ENCODE results near the gene RNF208. TPM values are rescaled to one million over a fixed set of nuclear protein-coding genes. Genes with fewer than 3 reads are reported as not detected.

RNF208 gene
- total RNA-seq, 4 donors from 2014 or later: 2.8 to 7.5 (median 5.2) TPM

GRCh38 chr9:137176302-137177182 lies 45.5 kb downstream of the RNF208 start:
- peaks cover 15% of the 10 kb centered on the region for H3K27me3 ChIP-seq
- no peak overlapping the region for H3K27ac ChIP-seq
- peaks cover 44% of the 10 kb centered on the region for H3K36me3 ChIP-seq
- peaks cover 33% of the 10 kb centered on the region for H3K4me1 ChIP-seq
- 48% methylated on average over 16 of the region's 17 CpGs for WGBS
- peak in 1 of 2 donors; percentile 53 for TF ChIP-seq CTCF (IDR thresholded peaks at IDR 0.05)
- TF ChIP-seq EP300 (IDR thresholded peaks at IDR 0.05): no peak
- no peak overlapping the region for H3K4me3 ChIP-seq
- DNase-seq (ENCODE audit: low spot score in 2 of 2): no peak
- H3K9me3 ChIP-seq: no peaks in the 10 kb centered on the region

GRCh38 chr9:137175345-137175961 lies 46.6 kb downstream of the RNF208 start:
- Histone ChIP-seq H3K9me3 (no peaks in the 10 kb centered on the region), H3K4me1 (peaks cover 33% of the 10 kb centered on the region), H3K27ac (peak overlapping the region; percentile 58), H3K36me3 (peaks cover 33% of the 10 kb centered on the region), H3K27me3 (peaks cover 26% of the 10 kb centered on the region), H3K4me3 (no peak overlapping the region)
- TF ChIP-seq POLR2AphosphoS5 (IDR thresholded peaks at IDR 0.05) (no peak), EP300 (IDR thresholded peaks at IDR 0.05) (no peak), POLR2A (IDR thresholded peaks at IDR 0.05) (no peak), CTCF (IDR thresholded peaks at IDR 0.05) (no peak)
- 18% methylated on average over 3 of the region's 33 CpGs for WGBS
- no peak for DNase-seq (ENCODE audit: low spot score in 2 of 2)

- no CpG with 5 or more reads among the region's 34 CpGs for WGBS
- no peak overlapping the region for H3K4me3 ChIP-seq
- peaks cover 26% of the 10 kb centered on the region for H3K36me3 ChIP-seq
- H3K27ac ChIP-seq: peak overlapping the region; percentile 66
- H3K9me3 ChIP-seq: no peaks in the 10 kb centered on the region
- DNase-seq (ENCODE audit: low spot score in 2 of 2): no peak
- no peak for TF ChIP-seq POLR2A (IDR thresholded peaks at IDR 0.05)
- no peak for TF ChIP-seq EP300 (IDR thresholded peaks at IDR 0.05)
- TF ChIP-seq POLR2AphosphoS5 (IDR thresholded peaks at IDR 0.05): no peak
- TF ChIP-seq CTCF (IDR thresholded peaks at IDR 0.05): no peak
- H3K27me3 ChIP-seq: peaks cover 33% of the 10 kb centered on the region
- peaks cover 36% of the 10 kb centered on the region for H3K4me1 ChIP-seq
Measured at GRCh38 chr9:137174722-137175293, 47.2 kb downstream of the RNF208 start.

- 74% methylated on average over 26 of the region's 45 CpGs for WGBS
- peaks cover 44% of the 10 kb centered on the region for H3K4me1 ChIP-seq
Measured at GRCh38 chr9:137173796-137174664, 48.0 kb downstream of the RNF208 start.

More at GRCh38 chr9:137173796-137174664, 48.0 kb downstream of the RNF208 start:
- DNase-seq (ENCODE audit: low spot score in 2 of 2): no peak
- peak overlapping the region; percentile 66 for H3K27ac ChIP-seq
- H3K27me3 ChIP-seq: peaks cover 40% of the 10 kb centered on the region
- H3K4me3 ChIP-seq: no peak overlapping the region
- peaks cover 19% of the 10 kb centered on the region for H3K36me3 ChIP-seq
- no peak for TF ChIP-seq POLR2A (IDR thresholded peaks at IDR 0.05)
- TF ChIP-seq EP300 (IDR thresholded peaks at IDR 0.05): no peak
- TF ChIP-seq CTCF (IDR thresholded peaks at IDR 0.05): no peak
- no peaks in the 10 kb centered on the region for H3K9me3 ChIP-seq
